Fibroblast of the aortic adventitia (primary cell): Measurements from ENCODE around the gene CCM2. TPM values are rescaled to one million over a fixed set of nuclear protein-coding genes. Genes with fewer than 3 reads are reported as not detected.

Experiments
- DNase-seq: peaks from one replicate; pipeline ENCODE4 v3.0.0-alpha.2; 2010; ENCODE audit warnings: low read depth
- H3K4me3 ChIP-seq: 2 replicates; pipeline ENCODE4 v1.5.1; 2011; ENCODE audit warnings: low read depth, mild to moderate bottlenecking, control low read depth, low read length, moderate library complexity
- CTCF ChIP-seq: IDR thresholded peaks from 2 replicates; pipeline ENCODE4 v1.5.1; 2011; ENCODE audit warnings: mild to moderate bottlenecking, low read length, control low read depth, inconsistent platforms; ENCODE audit not compliant: insufficient read depth
- total RNA-seq: library from RNA; depleted of rRNA; stranded (reverse); fragments of >200 nt; gene quantifications from 2 replicates; pipeline ENCODE4 v1.2.3, GENCODE V29; 2012; ENCODE audit warnings: low replicate concordance

Gene CCM2
- total RNA-seq, 1 donor, result 42.9 TPM

GRCh38 chr7:44995555-44996493 is 4.2 kb upstream of the CCM2 start:
- no peak for DNase-seq
- TF ChIP-seq CTCF, result no peak
- no peak overlapping the region for H3K4me3 ChIP-seq

- DNase-seq, result no peak
- no peak for TF ChIP-seq CTCF
- no peak overlapping the region for H3K4me3 ChIP-seq
These were observed 1.7 kb upstream of the CCM2 start for GRCh38 chr7:44998153-44998871.

GRCh38 chr7:44999245-45000092 is 532 bp upstream of the CCM2 start:
- TF ChIP-seq CTCF, result no peak
- H3K4me3 ChIP-seq, result peak overlapping the region; percentile 71
- peak; percentile 99 for DNase-seq

GRCh38 chr7:45001138-45001694 is 1.2 kb downstream of the CCM2 start:
- peak overlapping the region; percentile 72 for H3K4me3 ChIP-seq
- no peak for DNase-seq
- no peak for TF ChIP-seq CTCF

GRCh38 chr7:45001826-45002225 is 1.8 kb downstream of the CCM2 start:
- peak overlapping the region; percentile 72 for H3K4me3 ChIP-seq
- DNase-seq, result no peak

More at GRCh38 chr7:45001826-45002225, 1.8 kb downstream of the CCM2 start:
- no peak for TF ChIP-seq CTCF
